OCI-LY7 (cell line): ENCODE results near the gene ADAMTS2. TPM values are rescaled to one million over a fixed set of nuclear protein-coding genes. Genes with fewer than 3 reads are reported as not detected.

Source experiments
- BruUV-seq: library from RNA; stranded (reverse); fragments of 400-500 nt; replicated peaks from 2 replicates; lab custom pipeline; 2021; lab: Mats Ljungman, UMichigan
- CTCF ChIA-PET: fragments of 300-600 bp; sonication (Branson Sonifier 250); formaldehyde crosslinking; loops from one replicate; lab custom pipeline; 2022; ENCODE audit warnings: antibody characterized with exemption; ENCODE audit not compliant: unreplicated experiment; lab: Charles Lee
- POLR2A ChIA-PET: fragments of 300-600 bp; sonication (Branson Sonifier 250); formaldehyde crosslinking; loops from one replicate; lab custom pipeline; 2022; ENCODE audit warnings: antibody characterized with exemption; lab: Charles Lee
- DNase-seq: peaks from one replicate; pipeline ENCODE4 v3.0.0-alpha.2; 2015; ENCODE audit warnings: low spot score
- H2AFZ ChIP-seq: fragments of 200-600 bp; sonication (generic), shearing (Covaris generic); 2 replicates; pipeline ENCODE4 v1.6.1; 2014; ENCODE audit warnings: mild to moderate bottlenecking, antibody characterized with exemption, low read length, moderate library complexity
- H3K27ac ChIP-seq: fragments of 200-600 bp; sonication (generic); 2 replicates; pipeline ENCODE4 v1.5.1; 2014; ENCODE audit warnings: mixed run types, low read depth, mild to moderate bottlenecking, moderate library complexity, low read length, inconsistent platforms; ENCODE audit not compliant: poor library complexity, severe bottlenecking
- H3K36me3 ChIP-seq: fragments of 200-600 bp; sonication (generic); 2 replicates; pipeline ENCODE4 v1.6.1; 2014; ENCODE audit warnings: mild to moderate bottlenecking, antibody characterized with exemption, low read length, moderate library complexity, mixed read lengths; ENCODE audit not compliant: insufficient read depth
- H3K4me1 ChIP-seq: fragments of 200-600 bp; sonication (generic); 2 replicates; pipeline ENCODE4 v1.5.1; 2014; ENCODE audit warnings: mild to moderate bottlenecking, low read length; ENCODE audit not compliant: insufficient read depth, poor library complexity, severe bottlenecking
- H3K4me2 ChIP-seq: fragments of 200-600 bp; sonication (generic); 2 replicates; pipeline ENCODE4 v1.6.1; 2014; ENCODE audit warnings: mild to moderate bottlenecking, low read length
- H3K4me3 ChIP-seq: fragments of 200-600 bp; sonication (generic); 2 replicates; pipeline ENCODE4 v1.5.1; 2014; ENCODE audit warnings: mild to moderate bottlenecking, low read depth, low read length; ENCODE audit not compliant: poor library complexity, severe bottlenecking
- H3K79me2 ChIP-seq: fragments of 200-600 bp; sonication (generic); 2 replicates; pipeline ENCODE4 v1.6.1; 2016; ENCODE audit warnings: low read depth, mild to moderate bottlenecking, low read length, moderate library complexity, mixed read lengths; ENCODE audit not compliant: insufficient read depth
- H3K9me2 ChIP-seq: fragments of 200-600 bp; sonication (generic); 2 replicates; pipeline ENCODE4 v1.6.1; 2016; ENCODE audit warnings: mild to moderate bottlenecking, low read length, mixed read lengths; ENCODE audit not compliant: insufficient read depth
- H3K9me3 ChIP-seq: fragments of 200-600 bp; sonication (generic); 2 replicates; pipeline ENCODE4 v1.6.1; 2014; ENCODE audit warnings: mild to moderate bottlenecking, mixed run types, low read length, mixed read lengths
- H4K20me1 ChIP-seq: fragments of 200-600 bp; sonication (generic); 2 replicates; pipeline ENCODE4 v1.6.1; 2014; ENCODE audit warnings: mild to moderate bottlenecking, antibody characterized with exemption, low read length, moderate library complexity, mixed read lengths; ENCODE audit not compliant: insufficient read depth
- EZH2phosphoT487 ChIP-seq: fragments of 200-600 bp; sonication (generic); IDR thresholded peaks from 2 replicates; pipeline ENCODE4 v1.6.1; 2018; ENCODE audit warnings: low read depth, borderline replicate concordance, mild to moderate bottlenecking, mixed run types, antibody characterized with exemption, low read length, moderate library complexity, mixed read lengths
- intact Hi-C: fragments of 100-400 bp; cut with micrococcal nuclease; formaldehyde crosslinking; loops from one replicate; pipeline ENCODE4 v1.10.0; 2022; ENCODE audit not compliant: unreplicated experiment
- total RNA-seq, 2 experiments: library from RNA; depleted of rRNA in 1 of 2; stranded (reverse); fragments of >200 nt in 1 of 2; shearing (Covaris generic) in 1 of 2; gene quantifications; 2 replicates each; pipeline ENCODE4 v1.2.3, GENCODE V29; 2014 to 2022
- TF ChIP-seq, protein P1 (sequence below): fragments of 200-600 bp; sonication (generic); conservative IDR thresholded peaks from 2 replicates; pipeline ENCODE4 v1.5.1; 2014; ENCODE audit warnings: mild to moderate bottlenecking, antibody characterized with exemption, low read length, moderate library complexity, mixed read lengths

Gene ADAMTS2
- total RNA-seq, 2 experiments from 2014 or later, result not detected

DNA sequence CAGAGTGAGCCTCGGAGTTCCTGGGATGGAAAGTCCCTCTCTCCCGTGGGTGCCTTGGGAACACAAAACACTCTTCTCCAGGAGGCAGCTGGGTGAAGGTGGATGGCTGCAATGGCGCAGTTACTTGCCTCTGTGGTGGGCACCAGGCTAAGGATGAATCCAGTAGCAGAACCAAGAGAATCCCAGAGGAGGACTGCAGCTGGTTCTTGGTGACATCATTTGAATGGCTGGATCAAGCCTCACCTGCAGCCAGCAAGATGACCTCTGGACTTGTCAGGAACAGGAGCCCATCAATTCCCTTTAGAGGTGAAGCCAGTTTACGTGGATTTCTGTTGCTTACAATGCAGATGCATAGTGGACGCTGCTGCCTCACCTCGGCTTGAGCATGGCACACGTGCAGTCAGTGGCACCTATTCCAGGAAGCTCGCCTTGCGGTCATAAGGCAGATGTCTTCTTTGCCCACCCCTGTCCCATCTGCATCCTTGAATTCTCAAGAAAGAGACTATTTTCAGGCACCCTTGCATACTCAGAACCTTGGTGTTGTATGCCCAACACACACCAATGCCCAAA is 34.1 kb upstream of the ADAMTS2 start:
- POLR2A ChIA-PET, result no interaction called here
- H3K27ac ChIP-seq, result no peak overlapping the region
- no peak for DNase-seq
- no TSS peak for BruUV-seq
- CTCF ChIA-PET, result no interaction called here
- H3K36me3 ChIP-seq, result no peaks in the 10 kb centered on the region
- TF ChIP-seq, protein P1, sequence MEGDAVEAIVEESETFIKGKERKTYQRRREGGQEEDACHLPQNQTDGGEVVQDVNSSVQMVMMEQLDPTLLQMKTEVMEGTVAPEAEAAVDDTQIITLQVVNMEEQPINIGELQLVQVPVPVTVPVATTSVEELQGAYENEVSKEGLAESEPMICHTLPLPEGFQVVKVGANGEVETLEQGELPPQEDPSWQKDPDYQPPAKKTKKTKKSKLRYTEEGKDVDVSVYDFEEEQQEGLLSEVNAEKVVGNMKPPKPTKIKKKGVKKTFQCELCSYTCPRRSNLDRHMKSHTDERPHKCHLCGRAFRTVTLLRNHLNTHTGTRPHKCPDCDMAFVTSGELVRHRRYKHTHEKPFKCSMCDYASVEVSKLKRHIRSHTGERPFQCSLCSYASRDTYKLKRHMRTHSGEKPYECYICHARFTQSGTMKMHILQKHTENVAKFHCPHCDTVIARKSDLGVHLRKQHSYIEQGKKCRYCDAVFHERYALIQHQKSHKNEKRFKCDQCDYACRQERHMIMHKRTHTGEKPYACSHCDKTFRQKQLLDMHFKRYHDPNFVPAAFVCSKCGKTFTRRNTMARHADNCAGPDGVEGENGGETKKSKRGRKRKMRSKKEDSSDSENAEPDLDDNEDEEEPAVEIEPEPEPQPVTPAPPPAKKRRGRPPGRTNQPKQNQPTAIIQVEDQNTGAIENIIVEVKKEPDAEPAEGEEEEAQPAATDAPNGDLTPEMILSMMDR, result no peak
- no peak for TF ChIP-seq EZH2phosphoT487
- H3K4me2 ChIP-seq, result no peak overlapping the region
- intact Hi-C loops, result no loop called here
- no peaks in the 10 kb centered on the region for H3K9me3 ChIP-seq
- no peaks in the 10 kb centered on the region for H3K4me1 ChIP-seq
- no peaks in the 10 kb centered on the region for H3K9me2 ChIP-seq
- H3K4me3 ChIP-seq, result no peak overlapping the region
- no peaks in the 10 kb centered on the region for H4K20me1 ChIP-seq
- no peak overlapping the region for H2AFZ ChIP-seq
- H3K79me2 ChIP-seq, result no peaks in the 10 kb centered on the region

DNA sequence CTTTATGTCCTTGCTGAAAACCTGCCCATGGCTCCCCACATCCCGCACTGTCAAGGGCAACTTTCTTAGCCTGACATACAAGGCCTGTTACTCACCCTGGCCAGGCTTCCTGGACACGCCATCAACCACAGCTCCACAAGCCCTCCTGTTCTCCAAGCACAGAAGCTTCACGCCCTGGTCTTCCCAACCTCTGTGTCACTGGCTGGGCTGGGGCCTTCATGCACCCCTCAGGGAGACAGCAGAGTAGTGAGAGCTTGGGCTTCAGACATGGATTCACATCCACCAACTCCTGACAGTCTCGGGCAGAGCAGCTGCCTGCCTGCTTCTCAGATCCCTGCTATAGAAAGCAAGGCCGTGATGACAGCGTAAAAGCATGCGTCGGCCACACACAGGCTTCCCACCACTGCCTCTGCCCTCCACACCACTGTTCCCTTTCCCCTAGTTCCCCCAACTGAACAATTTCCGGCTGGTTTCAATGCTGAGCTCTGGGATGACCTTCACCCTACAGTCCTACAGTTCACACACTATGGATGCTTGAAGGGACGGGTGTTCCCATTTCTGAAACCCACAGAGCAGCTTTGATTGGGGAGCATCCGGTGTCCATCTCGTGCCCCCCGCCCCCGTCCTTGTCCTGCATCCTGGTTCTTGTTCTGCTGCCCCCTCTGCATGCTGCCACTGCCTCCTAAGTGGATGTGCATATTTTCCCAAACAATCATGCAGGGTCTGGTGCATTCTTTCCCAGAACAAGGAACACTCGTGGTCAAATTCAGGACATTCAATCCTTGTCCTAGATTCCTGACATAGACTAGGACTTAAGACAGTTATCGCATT is 33.4 kb upstream of the ADAMTS2 start:
- no peak overlapping the region for H2AFZ ChIP-seq
- H3K9me3 ChIP-seq, result no peaks in the 10 kb centered on the region
- no peaks in the 10 kb centered on the region for H3K4me1 ChIP-seq
- H3K9me2 ChIP-seq, result no peaks in the 10 kb centered on the region
- ChIA-PET POLR2A (no interaction called here), CTCF (no interaction called here)
- no peak overlapping the region for H3K27ac ChIP-seq
- no peak for DNase-seq
- H3K79me2 ChIP-seq, result no peaks in the 10 kb centered on the region
- H4K20me1 ChIP-seq, result no peaks in the 10 kb centered on the region
- no peak overlapping the region for H3K4me2 ChIP-seq
- intact Hi-C loops, result no loop called here
- H3K36me3 ChIP-seq, result no peaks in the 10 kb centered on the region
- TF ChIP-seq, protein P1, result no peak
- no peak for TF ChIP-seq EZH2phosphoT487
- BruUV-seq, result no TSS peak
- H3K4me3 ChIP-seq, result no peak overlapping the region

DNA sequence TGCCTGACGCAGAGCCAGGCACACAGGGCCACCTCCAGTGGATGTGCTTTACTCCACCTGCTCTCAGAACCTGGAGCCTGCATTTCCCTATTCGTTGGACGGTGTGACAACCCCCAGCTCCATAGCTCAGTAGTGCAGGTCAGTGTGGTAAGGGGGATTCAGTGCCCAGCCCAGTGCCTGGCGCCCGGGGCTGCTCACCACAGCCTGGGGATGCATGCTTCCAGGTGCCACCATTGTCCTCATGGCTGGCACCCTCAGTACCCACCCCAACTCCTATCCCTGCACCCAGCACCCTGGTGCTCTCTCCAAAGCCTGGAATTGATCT is 32.8 kb upstream of the ADAMTS2 start:
- TF ChIP-seq EZH2phosphoT487, result no peak
- TF ChIP-seq, protein P1, result no peak
- H4K20me1 ChIP-seq, result no peaks in the 10 kb centered on the region
- no TSS peak for BruUV-seq
- no peaks in the 10 kb centered on the region for H3K9me2 ChIP-seq
- no peak for DNase-seq
- H3K27ac ChIP-seq, result no peak overlapping the region
- no peaks in the 10 kb centered on the region for H3K9me3 ChIP-seq
- H2AFZ ChIP-seq, result no peak overlapping the region
- POLR2A ChIA-PET, result no interaction called here
- H3K36me3 ChIP-seq, result no peaks in the 10 kb centered on the region
- no peaks in the 10 kb centered on the region for H3K79me2 ChIP-seq
- intact Hi-C loops, result no loop called here
- no peaks in the 10 kb centered on the region for H3K4me1 ChIP-seq
- no peak overlapping the region for H3K4me2 ChIP-seq
- H3K4me3 ChIP-seq, result no peak overlapping the region
- CTCF ChIA-PET, result no interaction called here
